NCI-H1105 treated with DMSO at 0.1 percent for 48 hours (cell line): Measurements from ENCODE around the gene MBD4.
A peak's percentile ranks its signal among the peaks of the same experiment; 100 is the strongest.
"Not testable (repeated sequence)": the region's sequence is repeated elsewhere in the genome, so short reads cannot be mapped to it uniquely, and the experiment has no call there.

Experiments used
- DNase-seq: peaks from one replicate; lab custom pipeline; 2025; lab: John Stamatoyannopoulos, UW

MBD4 gene

DNA sequence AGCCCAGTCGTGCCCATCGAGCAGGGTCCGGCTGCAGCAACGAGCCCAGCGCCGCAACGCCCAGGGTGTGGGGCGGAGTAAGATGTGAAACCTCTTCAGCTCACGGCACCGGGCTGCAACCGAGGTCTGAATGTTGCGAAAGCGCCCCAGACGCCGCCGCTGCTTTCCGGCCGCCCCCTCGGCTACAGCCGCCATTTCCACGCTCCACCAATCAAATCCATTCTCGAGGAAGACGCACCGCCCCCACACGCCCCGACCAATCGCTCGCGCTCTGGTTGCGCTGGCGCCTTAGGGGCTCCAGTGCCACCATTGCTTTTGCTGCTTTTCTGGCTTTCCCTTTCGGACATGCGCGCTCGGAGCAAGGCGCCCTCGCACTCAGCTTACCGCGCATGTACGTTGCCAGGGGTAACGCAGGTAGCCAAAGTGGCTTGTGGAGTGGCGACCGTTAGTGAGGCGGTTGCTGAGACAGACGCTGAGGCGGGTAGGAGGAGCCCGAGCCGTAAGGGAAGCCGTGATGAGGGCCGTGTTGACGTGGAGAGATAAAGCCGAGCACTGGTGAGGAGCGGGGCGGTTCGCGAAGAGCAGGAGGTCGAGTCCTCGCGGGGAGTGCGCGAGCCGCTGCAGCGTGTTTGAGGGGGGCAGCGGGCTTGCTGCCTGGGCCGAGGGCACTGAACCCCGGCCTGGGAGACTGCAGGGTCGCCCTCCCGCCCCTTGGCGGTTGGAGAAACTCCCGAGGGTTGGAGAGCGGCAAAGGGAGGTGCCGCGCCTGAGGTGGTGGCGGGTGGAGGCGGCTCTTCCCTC lies at the start of gene MBD4, which contains the start of gene IFT122:
TSS of gene MBD4 (minus strand) at position 132 of the 801 bp plus-strand sequence. CDS start at position 17, 115 bp downstream.
TSS of gene IFT122 (plus strand) at position 408 of the 801 bp plus-strand sequence. CDS start at position 515, 107 bp downstream.
- peak; percentile 100 for DNase-seq

DNA sequence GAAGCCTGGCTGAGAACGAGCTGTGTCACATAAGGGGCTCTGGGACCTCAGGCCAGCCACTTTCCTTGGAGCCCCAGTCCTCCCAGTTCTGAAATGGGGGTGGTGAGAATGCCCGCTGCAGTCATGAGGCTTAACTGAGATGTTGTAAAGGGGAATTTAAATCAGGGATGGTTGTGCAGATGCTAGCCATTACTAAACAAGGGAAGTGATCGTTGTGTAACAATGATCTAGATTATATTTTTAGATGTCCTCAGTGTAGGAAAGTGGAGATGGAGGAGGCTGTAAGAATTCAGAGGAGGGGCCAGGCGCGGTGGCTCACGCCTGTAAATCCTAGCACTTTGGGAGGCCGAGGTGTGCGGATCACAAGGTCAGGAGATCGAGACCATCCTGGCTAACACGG lies 49.5 kb upstream of the MBD4 start:
- not testable (repeated sequence) for DNase-seq

DNA sequence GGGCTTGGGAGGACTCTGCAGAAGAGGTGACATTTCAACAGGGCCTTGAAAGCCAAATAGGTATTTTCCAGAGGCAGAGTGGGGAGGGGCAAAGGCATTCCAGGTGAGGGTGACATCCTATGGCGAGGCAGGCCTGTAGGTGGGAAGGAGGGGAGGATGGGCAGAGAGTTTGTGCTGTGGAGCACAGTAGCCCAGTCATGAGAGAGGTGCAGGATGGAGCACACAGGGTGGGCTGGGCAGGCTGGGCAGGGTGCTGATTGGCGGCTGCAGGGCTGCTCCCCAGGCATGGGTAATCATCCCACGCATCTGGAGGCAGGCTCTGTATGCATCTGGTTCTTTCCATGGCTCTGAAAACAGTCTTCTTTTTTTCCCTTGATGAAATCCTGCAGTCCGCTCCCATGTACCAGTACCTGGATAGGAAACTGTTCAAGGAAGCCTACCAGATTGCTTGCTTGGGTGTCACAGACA lies 48.2 kb upstream of the MBD4 start:
- not testable (repeated sequence) for DNase-seq

DNA sequence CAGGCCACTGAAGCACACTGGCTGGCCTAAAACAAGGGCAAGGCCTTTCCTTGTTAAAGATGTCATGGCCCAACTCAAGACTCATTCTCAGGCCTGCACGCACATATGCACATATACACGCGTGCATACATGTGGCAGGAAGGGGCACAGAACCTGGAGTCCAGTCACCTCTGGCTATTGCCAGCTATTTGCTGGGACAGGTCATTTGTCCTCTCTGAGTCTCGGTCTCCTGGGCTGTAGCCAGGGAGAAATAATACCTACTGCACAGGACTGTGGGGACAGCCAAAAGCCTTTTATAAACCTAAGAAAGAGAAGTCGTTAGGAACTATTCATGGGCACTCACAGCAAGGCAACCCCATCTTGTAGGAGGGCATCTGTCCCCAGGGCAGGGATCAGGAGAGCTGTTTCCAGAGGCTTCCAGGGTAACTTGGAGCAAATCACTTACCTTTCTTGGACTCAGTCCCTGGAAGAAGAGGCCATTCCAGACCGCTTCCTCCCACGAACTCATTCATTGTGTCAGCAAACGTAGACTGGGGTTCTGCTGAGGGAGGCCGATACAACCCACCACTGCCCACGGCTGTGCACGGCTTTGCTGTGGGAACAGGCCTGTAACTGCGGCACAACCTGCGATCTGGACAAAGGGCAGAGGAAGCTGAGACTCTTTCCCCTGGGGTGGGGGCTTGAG lies 47.6 kb upstream of the MBD4 start:
- no peak for DNase-seq

DNA sequence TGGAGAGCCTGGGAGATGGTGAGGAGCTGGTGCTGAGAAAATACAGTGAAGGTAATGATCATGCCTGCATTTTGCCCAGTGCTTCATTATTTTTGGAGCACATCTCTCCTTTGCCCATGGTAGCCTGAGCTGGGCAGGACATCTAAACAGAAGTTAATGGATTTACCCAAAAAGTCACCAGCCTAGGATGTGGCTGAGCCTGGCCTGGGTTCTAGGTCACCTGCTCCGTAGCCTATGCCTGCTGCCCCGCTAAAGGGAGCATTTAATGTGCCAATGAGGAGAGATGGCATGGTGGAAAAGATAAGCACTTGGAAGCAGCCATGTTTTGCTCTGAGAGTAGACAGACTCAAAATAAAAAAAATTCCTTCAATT lies 46.9 kb upstream of the MBD4 start:
- no peak for DNase-seq

DNA sequence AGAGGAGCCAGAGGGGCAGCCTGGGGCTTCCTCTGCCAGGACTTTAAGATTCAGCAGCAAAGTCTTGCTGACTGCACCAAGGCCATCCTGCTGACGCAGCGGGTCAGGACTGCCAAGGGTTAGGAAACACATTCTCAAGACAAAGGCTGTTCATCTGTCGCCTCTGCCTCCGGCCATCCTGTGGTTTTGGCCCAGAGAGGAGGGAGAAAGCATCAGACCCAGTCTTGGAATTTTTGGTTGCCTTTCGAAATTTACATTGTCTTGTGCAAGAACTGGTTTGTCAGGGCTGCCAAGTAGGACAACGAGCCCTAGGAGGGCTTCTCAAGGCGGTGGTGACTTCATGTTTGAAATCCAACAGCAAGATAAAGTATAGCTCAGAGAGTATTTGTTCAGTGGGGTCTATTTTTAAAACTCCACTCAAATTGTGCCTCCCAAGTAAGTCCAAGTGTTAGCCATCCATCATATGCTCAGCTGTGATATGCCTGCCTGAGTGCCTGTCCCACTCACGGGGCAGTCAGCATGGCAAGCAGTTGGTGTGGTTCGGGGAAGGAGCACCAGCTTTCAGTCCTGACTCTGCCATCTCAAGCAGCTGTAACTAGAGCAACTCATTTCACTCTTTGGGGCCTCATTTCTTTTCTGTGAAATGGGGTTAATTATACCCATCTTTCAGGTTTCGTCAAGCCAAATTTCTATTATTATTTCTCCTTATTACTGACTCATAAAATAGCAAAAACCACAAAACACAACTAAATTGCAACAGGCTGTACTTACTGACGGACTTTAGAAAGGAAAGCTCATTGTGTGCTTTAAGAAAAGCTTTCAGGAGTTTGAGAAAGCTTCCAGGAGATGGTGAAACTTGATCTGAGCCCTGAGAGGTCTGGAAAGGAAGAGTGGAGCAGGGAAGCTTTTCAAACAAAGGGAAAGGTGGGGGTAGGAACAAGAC lies 46.2 kb upstream of the MBD4 start:
- DNase-seq: no peak

DNA sequence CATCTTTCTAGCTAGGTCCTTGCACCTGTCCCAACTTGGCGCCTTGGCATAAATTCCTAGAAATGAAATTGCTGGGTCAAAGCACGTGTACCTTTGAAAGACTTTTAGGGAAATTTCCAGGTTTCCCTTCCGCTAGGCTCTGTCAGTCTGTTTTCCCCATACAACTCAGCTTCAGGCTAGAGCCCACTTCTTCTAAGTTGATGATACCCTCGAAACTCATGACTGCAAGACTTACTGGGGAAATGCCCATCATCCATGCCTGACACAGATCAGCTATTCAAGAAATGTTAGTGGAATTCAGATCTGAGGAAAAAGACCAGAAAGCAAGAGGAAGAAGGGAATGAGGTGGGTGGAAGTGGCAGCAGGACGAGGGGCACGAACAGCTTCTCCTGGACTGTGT lies 45.4 kb upstream of the MBD4 start:
- not testable (repeated sequence) for DNase-seq

DNA sequence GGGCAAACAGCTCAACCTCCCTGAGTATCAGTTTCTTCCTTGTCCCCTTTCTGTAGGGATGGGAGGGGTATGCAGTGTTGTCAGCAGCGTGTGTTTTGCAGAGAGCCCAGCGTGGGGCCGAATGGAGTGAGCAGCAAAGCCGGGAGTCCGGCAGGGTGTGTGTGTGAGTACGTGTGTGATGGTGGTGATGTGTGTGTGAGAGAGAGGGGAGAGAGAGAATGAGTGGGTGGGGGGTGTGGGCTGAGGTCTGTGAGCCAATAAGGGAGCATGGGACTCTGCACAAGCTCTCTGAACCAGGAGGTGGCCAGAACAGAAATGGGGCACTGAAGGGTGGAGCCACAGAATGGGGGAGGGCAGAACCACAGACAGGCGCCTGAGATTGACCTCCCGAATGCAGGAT lies 44.1 kb upstream of the MBD4 start:
- no peak for DNase-seq

DNA sequence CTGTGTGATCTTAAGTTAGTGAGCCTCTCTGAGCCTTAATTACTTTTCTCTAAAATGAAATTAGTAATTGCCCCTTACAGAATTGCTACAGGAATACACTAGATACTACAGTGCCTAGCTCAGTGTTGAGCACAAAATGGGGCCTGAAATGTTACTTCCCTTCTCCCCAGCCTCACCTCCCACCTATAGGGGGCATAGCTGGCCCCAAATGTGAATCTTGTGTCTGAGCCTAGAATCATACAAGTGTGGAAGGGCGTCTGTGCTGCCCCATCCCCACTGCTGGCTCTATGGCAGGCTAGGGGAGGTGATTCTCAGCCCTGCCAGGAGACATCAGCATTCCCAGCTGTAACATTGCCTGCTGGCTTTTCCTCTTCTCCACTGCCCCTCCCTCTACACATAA lies 43.0 kb upstream of the MBD4 start:
- no peak for DNase-seq

DNA sequence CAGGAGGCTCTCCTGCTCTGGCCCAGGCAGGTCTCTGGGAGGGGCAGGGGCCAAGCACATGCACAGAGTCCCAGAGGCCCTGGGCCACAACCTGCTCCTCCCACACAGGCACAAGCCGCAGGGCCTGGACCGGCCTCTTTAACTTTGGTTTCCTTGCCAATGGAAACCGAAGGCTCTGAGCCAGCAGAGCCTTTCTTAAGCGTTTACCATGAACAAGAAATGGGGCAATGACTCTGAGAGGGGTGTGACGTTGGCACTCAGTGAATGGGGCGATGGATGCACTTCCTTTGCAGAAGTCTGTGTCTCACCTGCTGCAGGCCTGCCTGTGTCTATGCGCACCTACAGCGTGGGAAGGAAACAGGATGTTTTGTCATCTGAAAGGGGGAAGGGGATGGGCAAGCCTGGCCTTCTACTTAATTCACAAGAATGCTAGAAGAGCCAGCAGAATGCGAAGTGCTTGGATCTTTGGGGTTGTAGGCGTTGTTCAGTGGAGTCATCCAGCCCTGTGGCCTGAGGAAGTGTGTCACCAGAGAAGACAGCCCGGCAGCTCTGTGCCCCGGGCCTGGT lies 42.1 kb upstream of the MBD4 start:
- no peak for DNase-seq

DNA sequence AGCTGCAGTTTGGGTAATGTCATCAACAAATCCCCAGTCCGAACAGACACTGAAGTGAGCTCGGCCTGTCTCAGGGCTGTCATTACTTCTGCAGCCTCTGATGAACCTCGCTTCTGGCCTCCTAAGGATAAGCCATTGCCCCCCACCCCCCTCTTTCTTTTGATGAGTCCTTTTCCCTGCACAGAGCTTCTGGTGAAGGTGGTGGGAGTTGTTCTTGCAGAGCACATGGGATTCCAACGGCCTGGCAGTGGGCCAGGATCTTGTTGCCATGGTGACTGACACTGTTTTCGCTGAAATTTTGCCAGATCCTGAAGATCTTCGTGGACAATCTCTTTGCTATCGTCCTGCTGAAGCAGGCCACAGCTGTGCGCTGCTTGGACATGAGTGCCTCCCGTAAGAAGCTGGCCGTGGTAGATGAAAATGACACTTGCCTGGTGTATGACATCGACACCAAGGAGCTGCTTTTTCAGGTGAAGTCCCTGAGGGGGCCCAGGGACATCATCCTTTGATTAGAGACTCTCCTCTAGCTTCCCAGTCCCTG lies 41.5 kb upstream of the MBD4 start:
- DNase-seq: not testable (repeated sequence)

DNA sequence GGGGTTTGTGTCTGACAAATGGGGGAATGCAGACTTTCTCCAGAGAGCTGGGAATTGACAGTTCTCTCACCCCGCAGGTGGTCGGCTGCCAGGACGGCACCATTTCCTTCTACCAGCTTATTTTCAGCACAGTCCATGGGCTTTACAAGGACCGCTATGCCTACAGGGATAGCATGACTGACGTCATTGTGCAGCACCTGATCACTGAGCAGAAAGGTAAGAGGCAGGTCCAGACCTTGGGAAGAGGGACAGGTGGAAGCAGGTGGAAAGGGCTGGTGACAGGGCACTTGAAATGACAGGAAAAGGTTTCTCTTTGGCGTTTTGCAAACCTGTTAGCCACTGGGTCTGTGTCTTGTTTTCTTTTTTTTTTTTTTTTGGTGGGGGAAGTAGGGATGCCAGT lies 36.8 kb upstream of the MBD4 start:
- DNase-seq: no peak

DNA sequence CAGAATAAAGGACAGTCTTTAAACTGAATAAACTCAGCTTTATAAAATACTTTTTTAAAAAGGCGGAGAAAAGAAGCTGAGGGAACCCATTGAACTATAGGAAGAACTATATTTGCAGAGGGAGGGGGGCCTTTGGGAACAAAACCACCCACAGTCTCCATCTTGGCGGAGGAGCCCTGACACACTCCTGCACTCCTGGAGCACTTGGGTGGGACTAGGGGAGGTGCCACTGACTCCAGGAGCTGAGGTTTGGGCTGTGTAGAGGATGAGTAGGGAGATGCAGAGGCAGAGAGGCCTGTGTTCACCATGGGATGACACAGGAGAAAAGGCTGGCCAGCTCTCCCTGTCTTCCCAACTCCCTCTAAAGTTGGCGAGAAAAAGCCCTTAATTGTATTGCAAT lies 36.1 kb upstream of the MBD4 start:
- DNase-seq: no peak

DNA sequence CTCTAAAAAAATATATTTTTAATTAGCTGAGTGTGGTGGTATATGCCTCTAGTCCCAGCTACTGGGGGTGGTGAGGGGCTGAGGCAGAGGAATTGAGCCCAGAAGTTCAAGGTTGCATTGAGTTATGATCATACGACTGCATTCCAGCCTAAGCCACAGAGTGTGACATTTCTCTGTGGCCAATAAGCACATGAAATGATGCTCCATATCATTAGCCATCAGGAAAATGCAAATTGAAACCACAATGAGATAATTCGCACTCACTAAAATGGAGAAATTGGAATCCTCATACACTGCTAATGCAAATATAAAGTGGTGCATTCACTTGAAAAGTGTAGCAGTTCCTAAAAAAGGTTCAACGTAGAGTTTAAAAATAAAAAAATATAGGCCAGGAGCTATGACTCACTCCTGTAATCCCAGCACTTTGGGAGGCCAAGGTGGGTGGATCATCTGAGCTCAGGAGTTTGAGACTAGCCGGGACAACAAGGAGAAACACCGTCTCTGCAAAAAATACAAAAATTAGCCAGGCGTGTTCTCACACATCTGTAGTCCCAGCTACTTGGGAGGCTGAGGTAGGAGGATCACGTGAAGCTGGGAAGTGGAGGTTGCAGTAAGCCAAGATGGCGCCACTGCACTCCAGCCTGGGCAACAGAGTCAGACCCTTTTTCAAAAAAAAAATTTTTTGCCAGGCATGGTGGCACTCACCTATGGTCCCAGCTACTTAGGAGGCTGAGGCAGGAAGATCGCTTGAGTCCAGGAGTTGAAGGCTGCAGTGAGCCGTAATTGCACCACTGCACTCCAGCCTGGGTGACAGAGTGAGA lies 35.4 kb upstream of the MBD4 start:
- no peak for DNase-seq

DNA sequence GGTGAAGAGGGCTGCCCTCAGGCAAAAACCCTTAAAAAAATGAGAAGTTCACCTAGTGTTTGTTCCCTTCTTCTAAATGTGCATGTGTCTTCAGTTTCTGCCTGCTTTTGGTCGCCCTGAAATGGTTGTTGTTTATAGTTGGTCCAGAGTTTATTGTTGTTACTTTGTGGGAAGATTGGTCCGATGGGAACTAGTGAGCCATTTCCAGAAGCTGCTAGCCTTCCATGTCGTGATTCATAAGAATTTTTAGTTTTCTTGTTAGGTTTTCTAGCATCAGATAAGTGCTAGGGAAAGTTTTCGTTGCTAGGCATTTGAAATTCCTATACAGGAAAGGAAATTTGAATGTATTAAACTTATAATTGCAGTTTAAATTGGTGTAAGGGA lies 34.0 kb upstream of the MBD4 start:
- DNase-seq: no peak

DNA sequence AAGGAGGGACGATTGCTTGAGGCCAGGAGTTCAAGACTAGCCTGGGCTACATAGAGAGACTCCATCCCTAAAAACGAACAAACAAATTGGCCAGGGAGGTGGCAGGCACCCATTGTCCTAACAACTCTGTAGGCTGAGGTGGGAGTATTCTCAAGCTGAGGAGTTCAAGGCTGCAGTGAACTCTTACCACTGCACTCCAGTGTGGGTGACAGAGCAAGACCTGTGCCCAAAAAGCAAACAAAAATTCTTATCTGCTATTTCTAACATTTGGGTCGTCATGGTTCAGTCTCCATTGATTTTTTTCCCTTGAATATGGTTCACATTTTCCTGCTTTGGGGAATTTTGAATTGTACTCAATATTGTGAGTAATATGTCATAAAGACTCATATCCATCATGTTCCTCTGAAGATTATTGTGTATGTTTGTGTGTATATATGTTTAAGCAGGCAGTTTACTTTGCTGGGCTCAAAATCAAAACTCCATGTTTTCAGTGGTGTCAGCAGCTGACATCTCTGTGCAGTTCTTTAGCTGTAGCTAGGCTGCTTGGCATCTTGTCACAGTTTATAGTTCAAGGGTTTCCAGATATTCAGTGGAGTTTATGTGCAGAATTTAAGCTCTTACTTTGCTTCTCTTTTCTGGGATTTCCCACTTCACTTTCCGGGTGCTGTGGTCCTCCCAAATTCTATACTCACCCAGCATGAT lies 33.5 kb upstream of the MBD4 start:
- DNase-seq: no peak

DNA sequence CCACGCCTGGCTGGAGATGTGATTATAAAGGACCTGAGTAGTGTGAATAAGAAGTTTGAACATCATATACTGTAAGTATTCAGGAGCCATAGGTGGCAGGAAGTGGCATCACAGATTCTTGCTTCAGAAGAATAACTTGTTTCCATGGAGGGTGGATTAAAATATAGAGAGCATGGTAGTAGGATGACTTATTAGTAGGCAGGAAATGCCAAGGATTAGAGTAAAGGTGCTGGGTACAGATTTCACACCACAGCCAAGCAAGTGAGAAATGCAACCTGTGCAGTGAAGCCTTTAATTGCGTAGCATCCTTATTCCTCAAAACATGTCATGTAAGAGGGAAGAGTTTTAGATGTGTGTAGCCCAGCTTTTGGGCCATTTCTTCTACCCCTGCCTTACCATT lies 31.1 kb upstream of the MBD4 start:
- no peak for DNase-seq

DNA sequence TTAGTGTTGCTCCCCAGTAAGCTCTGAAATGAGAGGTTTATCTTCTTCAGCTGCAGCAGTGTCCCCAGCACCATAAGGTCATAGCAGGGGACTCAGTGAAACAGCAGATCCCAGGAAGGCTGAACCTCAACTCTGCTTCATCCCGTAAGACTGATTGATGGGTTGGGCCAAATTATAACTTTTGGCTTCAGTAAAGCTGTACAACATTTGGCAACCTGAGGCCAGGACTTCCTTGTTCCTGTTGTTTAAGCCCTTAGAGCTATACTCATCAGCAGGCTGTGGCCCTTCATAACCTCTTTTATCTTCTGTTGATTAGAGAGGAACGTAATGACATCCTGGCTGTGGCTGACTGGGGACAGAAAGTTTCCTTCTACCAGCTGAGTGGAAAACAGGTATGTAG lies 29.3 kb upstream of the MBD4 start:
- DNase-seq: no peak

DNA sequence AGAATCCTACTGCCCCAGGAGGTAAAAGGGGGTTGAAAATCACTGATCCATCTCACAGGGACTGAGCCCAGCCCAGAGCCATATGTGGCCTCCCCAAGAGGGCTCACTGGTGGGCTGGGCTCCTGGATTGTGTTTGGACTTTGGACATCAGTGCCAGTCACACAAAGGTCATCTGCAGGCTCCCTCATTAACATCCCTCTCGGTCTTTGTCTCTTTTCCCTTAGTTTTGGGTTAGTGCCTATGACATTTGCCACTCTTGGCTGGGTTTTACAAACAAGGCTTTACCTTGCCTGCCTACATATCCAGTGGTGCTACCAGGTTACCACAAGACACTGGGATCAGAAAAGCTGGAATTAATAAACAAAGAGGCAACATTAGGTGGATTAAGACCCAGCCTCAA lies 28.2 kb upstream of the MBD4 start:
- DNase-seq: no peak

DNA sequence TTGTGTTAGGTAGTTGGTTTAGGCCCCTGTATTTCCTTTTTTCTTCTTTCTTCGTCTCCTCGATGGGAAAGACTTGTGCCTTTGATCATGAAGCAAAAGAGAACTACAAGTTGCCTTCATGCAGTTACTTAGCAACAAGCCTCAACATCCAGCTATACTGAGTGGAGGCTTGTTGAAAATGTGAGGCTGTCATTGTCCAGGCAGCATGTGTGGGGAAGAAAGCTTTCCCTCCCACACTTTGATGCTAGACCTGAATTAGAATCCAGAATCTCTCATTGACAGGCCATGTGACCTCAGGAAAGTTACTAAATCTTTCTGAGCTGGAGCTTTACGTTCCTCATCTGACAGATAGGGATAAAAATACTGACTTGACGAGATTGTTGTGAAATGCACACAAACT lies 24.0 kb upstream of the MBD4 start:
- no peak for DNase-seq
